Naive B cell (primary cell): ENCODE data around the gene GNAT1. TPM values are rescaled to one million over a fixed set of nuclear protein-coding genes. Genes with fewer than 3 reads are reported as not detected.

ENCODE experiments used
- ATAC-seq, 2 donors: fragments of 150-1000 bp; cut with Tn5 transposase; 2 replicates each; pipeline ENCODE4 v1.10.0; 2021; ENCODE audit warnings: low read depth in 2 of 2, mild to moderate bottlenecking in 2 of 2, moderate library complexity in 2 of 2
- DNase-seq: peaks from one replicate; pipeline ENCODE4 v3.0.0; 2022
- H3K27ac Mint-ChIP-seq, 6 donors: one replicate each; pipeline ENCODE4 v1.8.0; 2020 to 2022; ENCODE audit warnings: mild to moderate bottlenecking in 6 of 6, mixed read lengths in 6 of 6, moderate library complexity in 5 of 6, inconsistent platforms in 2 of 6
- H3K27me3 Mint-ChIP-seq, 3 donors: one replicate each; pipeline ENCODE4 v1.8.0; 2021 to 2022; ENCODE audit warnings: mixed read lengths in 3 of 3, mild to moderate bottlenecking in 1 of 3
- H3K36me3 Mint-ChIP-seq, 2 donors: one replicate each; pipeline ENCODE4 v1.8.0; 2020 to 2022; ENCODE audit warnings: mixed read lengths in 2 of 2, inconsistent platforms in 1 of 2, mild to moderate bottlenecking in 1 of 2
- H3K4me1 Mint-ChIP-seq, 3 donors: one replicate each; pipeline ENCODE4 v1.8.0; 2020 to 2022; ENCODE audit warnings: mixed read lengths in 3 of 3, inconsistent platforms in 1 of 3, mild to moderate bottlenecking in 1 of 3, moderate library complexity in 1 of 3
- H3K4me3 Mint-ChIP-seq, 8 donors: one replicate each; pipeline ENCODE4 v1.8.0; 2020 to 2022; ENCODE audit warnings: mild to moderate bottlenecking in 8 of 8, mixed read lengths in 8 of 8, moderate library complexity in 8 of 8, inconsistent platforms in 2 of 8
- H3K9me3 Mint-ChIP-seq, 7 donors: one replicate each; pipeline ENCODE4 v1.8.0; 2020 to 2022; ENCODE audit warnings: mixed read lengths in 7 of 7, mild to moderate bottlenecking in 5 of 7, inconsistent platforms in 2 of 7, moderate library complexity in 1 of 7
- polyA plus RNA-seq, 6 donors: library from polyadenylated mRNA; unstranded; fragments of 300-500 nt; fragmentation: Illumina TruSeq; gene quantifications; one replicate each; pipeline ENCODE4 v1.2.3, GENCODE V29; 2021; ENCODE audit warnings: low read depth in 6 of 6

Gene GNAT1
- polyA plus RNA-seq, 6 donors from 2014 or later, result not detected

- DNase-seq (no peak), ATAC-seq (no peak)
- Mint-ChIP-seq H3K36me3 (no peaks in the 10 kb centered on the region), H3K27ac (no peak overlapping the region), H3K9me3 (no peaks in the 10 kb centered on the region), H3K4me1 (no peaks in the 10 kb centered on the region), H3K4me3 (no peak overlapping the region), H3K27me3 (peaks cover 0 to 18% (median 4%) of the 10 kb centered on the region in 3 donors)
Observed at GRCh38 chr3:50166620-50167019, 24.8 kb upstream of the GNAT1 start.

DNA sequence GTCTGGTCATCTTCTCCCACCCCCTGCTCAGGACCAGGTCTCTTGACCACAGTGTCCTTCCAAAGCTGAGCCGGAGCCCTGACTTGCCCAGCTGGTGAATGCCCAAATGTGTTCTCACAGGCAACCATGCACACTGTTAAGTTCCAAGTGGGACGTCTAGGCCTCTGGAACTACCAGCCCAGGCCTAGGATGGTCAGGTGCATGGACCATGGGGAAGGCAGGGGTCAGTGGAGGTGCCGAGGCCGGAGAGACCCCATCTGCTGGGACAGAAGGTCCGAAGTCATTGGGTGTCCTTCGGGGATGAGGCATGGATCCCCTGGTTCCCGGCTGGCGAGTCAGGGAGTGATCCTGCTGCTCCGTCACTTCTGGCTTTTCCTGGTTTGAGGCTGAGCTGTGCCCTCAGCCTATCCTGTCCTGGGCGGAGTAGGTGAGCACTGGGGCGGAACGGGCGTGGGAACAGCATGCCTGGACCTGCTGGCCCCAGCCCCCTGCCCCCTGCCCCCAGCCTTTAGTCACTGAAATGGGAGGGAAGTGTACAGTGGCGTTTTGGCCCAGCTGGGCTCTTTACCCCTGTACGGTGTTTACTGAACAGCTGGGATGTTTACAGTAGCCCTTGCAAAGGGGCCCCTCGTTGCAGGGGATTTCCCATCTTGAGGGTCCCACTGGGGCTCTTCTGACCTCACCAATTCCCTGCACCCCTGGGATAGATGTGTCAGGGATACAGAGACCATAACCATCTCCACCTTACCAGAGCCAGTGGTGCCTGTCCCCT lies 24.2 kb upstream of the GNAT1 start:
- no peak for ATAC-seq
- no peaks in the 10 kb centered on the region for H3K36me3 Mint-ChIP-seq
- no peaks in the 10 kb centered on the region for H3K9me3 Mint-ChIP-seq
- no peak overlapping the region for H3K4me3 Mint-ChIP-seq
- H3K27me3 Mint-ChIP-seq, result peaks cover 0 to 18% (median 4%) of the 10 kb centered on the region in 3 donors
- H3K27ac Mint-ChIP-seq, result peak overlapping the region in 2 of 6 donors; percentile 38 to 91
- no peak for DNase-seq
- peaks cover 0 to 5% (median 0%) of the 10 kb centered on the region in 3 donors for H3K4me1 Mint-ChIP-seq

DNA sequence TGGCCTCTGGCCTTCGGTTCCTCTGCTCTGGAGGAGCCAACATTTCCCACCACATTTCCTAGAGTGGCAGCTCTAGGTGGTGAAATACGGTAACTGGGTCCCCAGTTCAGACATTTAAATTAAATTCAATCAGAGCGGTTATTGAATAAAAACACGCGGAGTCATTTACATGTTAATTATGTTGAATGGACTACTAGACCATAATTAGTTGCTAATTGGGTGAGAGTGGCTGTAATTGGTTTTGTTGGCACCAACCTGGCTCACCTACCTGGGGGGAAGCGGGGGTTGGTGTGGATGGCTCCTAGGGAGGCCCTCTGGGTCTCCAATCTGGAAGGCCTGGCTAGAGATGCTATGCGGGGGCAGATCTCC lies 23.6 kb upstream of the GNAT1 start:
- Mint-ChIP-seq H3K36me3 (no peaks in the 10 kb centered on the region), H3K4me3 (no peak overlapping the region), H3K27me3 (peaks cover 0 to 18% (median under 1%) of the 10 kb centered on the region in 3 donors), H3K9me3 (no peaks in the 10 kb centered on the region), H3K27ac (no peak overlapping the region), H3K4me1 (peaks cover 0 to 5% (median 0%) of the 10 kb centered on the region in 3 donors)
- DNase-seq (no peak), ATAC-seq (no peak)

DNA sequence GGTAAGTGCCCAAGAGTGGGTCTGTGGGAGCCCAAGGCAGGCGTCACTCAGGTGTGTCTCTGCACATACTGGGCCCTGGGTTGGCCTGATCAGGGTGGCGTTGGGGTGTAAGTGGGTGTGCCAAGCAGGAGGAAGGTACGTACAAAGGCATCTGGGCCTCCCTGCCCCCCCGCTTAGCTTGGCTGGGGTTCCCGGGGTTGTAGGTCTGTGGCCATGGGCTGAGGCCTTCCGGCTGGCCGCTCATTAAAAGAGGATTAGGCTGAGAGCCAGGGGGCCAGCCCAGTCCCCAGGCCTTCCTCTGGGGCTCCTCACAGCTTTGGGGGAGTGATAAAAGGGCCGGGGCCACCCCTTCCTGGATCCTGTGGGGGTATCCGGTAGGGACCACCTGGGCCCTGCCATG lies 23.0 kb upstream of the GNAT1 start:
- Mint-ChIP-seq H3K4me3 (no peak overlapping the region), H3K27ac (no peak overlapping the region), H3K27me3 (peaks cover 0 to 18% (median 0%) of the 10 kb centered on the region in 3 donors), H3K4me1 (peaks cover 0 to 5% (median 0%) of the 10 kb centered on the region in 3 donors), H3K9me3 (no peaks in the 10 kb centered on the region), H3K36me3 (no peaks in the 10 kb centered on the region)
- no peak for ATAC-seq
- no peak for DNase-seq

- H3K9me3 Mint-ChIP-seq, result no peaks in the 10 kb centered on the region
Observed at GRCh38 chr3:50168791-50169190, 22.6 kb upstream of the GNAT1 start.

DNA sequence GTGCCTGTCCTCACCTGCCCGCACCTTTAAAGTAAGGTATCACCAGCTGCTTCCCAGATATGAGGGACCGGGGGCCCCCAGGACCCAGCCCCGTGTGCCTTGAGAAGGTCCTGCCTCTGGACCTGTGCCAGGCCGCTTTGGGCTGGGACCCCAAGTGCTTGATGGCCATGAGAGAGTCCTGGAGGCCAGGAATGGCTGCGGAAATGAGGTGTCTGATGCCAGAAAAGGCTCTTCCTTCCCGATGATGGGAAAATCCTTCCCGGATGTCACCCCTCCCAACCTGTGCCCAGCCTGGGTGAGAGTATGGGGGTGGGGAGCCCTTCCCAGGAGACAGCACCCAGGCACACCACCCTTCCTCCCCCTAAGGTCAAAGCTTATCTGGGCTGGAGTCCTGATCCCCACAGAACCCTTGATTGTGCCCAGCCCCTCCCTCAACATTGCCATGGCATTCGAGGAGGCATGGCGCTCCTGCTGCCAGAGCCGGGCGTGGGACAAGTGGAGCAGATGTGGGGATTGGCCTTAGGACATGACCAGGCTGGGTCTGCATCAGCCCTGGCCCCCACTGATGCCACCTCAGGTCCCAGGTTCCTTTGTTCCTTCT lies 22.1 kb upstream of the GNAT1 start:
- Mint-ChIP-seq H3K9me3 (no peaks in the 10 kb centered on the region), H3K4me3 (no peak overlapping the region), H3K36me3 (no peaks in the 10 kb centered on the region), H3K27ac (no peak overlapping the region), H3K27me3 (peaks cover 0 to 18% (median 0%) of the 10 kb centered on the region in 3 donors), H3K4me1 (peaks cover 0 to 5% (median 3%) of the 10 kb centered on the region in 3 donors)
- ATAC-seq (no peak), DNase-seq (no peak)

More at GRCh38 chr3:50168791-50169190, 22.6 kb upstream of the GNAT1 start:
- H3K4me1 Mint-ChIP-seq, result peaks cover 0 to 5% (median 2%) of the 10 kb centered on the region in 3 donors
- no peak overlapping the region for H3K27ac Mint-ChIP-seq
- H3K4me3 Mint-ChIP-seq, result no peak overlapping the region
- no peak for ATAC-seq
- no peak for DNase-seq
- H3K36me3 Mint-ChIP-seq, result no peaks in the 10 kb centered on the region
- H3K27me3 Mint-ChIP-seq, result peaks cover 0 to 18% (median 0%) of the 10 kb centered on the region in 3 donors

- H3K27ac Mint-ChIP-seq, result peak overlapping the region in 1 of 6 donors; percentile 60
- no peak for DNase-seq
- H3K9me3 Mint-ChIP-seq, result no peaks in the 10 kb centered on the region
- no peaks in the 10 kb centered on the region for H3K36me3 Mint-ChIP-seq
- peaks cover 0 to 5% (median 3%) of the 10 kb centered on the region in 3 donors for H3K4me1 Mint-ChIP-seq
- H3K27me3 Mint-ChIP-seq, result peaks cover 0 to 18% (median 0%) of the 10 kb centered on the region in 3 donors
- ATAC-seq, result no peak
- H3K4me3 Mint-ChIP-seq, result no peak overlapping the region
Observed at GRCh38 chr3:50169858-50170257, 21.6 kb upstream of the GNAT1 start.

DNA sequence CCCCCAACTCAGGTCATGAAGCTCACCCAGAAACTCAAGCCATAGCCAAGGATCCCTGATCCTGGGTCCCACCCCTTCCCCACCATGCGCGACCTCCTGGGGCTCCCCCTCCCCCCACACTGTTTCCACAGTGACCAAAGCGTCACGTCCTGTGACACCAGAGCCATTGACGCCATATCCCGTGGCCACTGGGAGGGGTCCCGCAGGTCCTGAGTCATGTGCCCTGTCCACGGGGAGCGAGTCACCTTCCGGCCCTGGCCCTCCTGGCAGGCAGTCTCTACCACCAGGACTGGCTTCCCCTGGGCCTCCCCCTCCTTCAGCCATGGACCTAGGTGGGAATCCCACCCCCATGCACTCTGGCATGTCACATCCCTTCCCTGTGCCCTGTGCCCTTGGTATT lies 20.7 kb upstream of the GNAT1 start:
- DNase-seq (no peak), ATAC-seq (no peak)
- H3K4me1 Mint-ChIP-seq, result peaks cover 0 to 5% (median 3%) of the 10 kb centered on the region in 3 donors
- no peak overlapping the region for H3K27ac Mint-ChIP-seq
- H3K4me3 Mint-ChIP-seq, result no peak overlapping the region
- H3K36me3 Mint-ChIP-seq, result no peaks in the 10 kb centered on the region
- no peaks in the 10 kb centered on the region for H3K9me3 Mint-ChIP-seq
- H3K27me3 Mint-ChIP-seq, result peaks cover 0 to 18% (median 0%) of the 10 kb centered on the region in 3 donors

- no peaks in the 10 kb centered on the region for H3K36me3 Mint-ChIP-seq
- no peak for ATAC-seq
- H3K4me1 Mint-ChIP-seq, result peaks cover 0 to 5% (median 3%) of the 10 kb centered on the region in 3 donors
- H3K27ac Mint-ChIP-seq, result peak overlapping the region in 1 of 6 donors; percentile 79
- DNase-seq, result no peak
- H3K27me3 Mint-ChIP-seq, result peaks cover 0 to 18% (median 0%) of the 10 kb centered on the region in 3 donors
- H3K9me3 Mint-ChIP-seq, result no peaks in the 10 kb centered on the region
- no peak overlapping the region for H3K4me3 Mint-ChIP-seq
Observed at GRCh38 chr3:50171540-50172301, 19.7 kb upstream of the GNAT1 start.

GRCh38 chr3:50172626-50173220 lies 18.7 kb upstream of the GNAT1 start:
- Mint-ChIP-seq H3K27me3 (peaks cover 0 to 18% (median 0%) of the 10 kb centered on the region in 3 donors), H3K4me1 (peaks cover 0 to 5% (median 3%) of the 10 kb centered on the region in 3 donors), H3K9me3 (no peaks in the 10 kb centered on the region), H3K4me3 (no peak overlapping the region), H3K36me3 (no peaks in the 10 kb centered on the region), H3K27ac (no peak overlapping the region)
- no peak for DNase-seq
- ATAC-seq, result no peak

- peaks cover 0 to 9% (median 0%) of the 10 kb centered on the region in 3 donors for H3K27me3 Mint-ChIP-seq
- no peak overlapping the region for H3K27ac Mint-ChIP-seq
- ATAC-seq (no peak), DNase-seq (no peak)
- no peaks in the 10 kb centered on the region for H3K9me3 Mint-ChIP-seq
- no peak overlapping the region for H3K4me3 Mint-ChIP-seq
- peaks cover 0 to 5% (median 3%) of the 10 kb centered on the region in 3 donors for H3K4me1 Mint-ChIP-seq
- no peaks in the 10 kb centered on the region for H3K36me3 Mint-ChIP-seq
Observed at GRCh38 chr3:50173685-50174516, 17.5 kb upstream of the GNAT1 start.

DNA sequence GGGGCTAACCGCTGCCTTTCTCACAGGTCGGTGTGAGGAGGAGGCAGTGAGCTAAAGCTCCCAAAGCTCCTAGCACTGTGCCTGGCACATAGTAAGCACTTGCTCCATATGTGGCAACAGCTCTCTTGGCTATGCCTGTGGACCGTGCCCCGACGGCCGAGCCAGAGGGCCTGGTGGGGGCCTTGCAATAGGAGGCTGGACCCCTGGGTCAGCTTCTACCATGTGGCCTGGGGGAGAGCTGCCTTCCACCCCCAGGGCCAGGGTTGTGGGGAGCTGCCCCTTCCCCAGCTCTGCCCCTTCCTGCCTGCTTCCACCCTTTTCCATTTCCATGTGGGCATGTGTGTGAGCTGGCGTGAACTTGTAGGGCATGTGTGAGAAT lies 16.9 kb upstream of the GNAT1 start:
- H3K27me3 Mint-ChIP-seq, result peaks cover 0 to 9% (median 0%) of the 10 kb centered on the region in 3 donors
- peaks cover 0 to 5% (median 3%) of the 10 kb centered on the region in 3 donors for H3K4me1 Mint-ChIP-seq
- ATAC-seq, result no peak
- H3K27ac Mint-ChIP-seq, result no peak overlapping the region
- DNase-seq, result no peak
- no peak overlapping the region for H3K4me3 Mint-ChIP-seq
- H3K9me3 Mint-ChIP-seq, result no peaks in the 10 kb centered on the region
- H3K36me3 Mint-ChIP-seq, result no peaks in the 10 kb centered on the region
